HEK293 (cell line): ENCODE results near the gene RASA3.

Experiments
- CTCF ChIP-seq: fragments of 450-650 bp; formaldehyde crosslinking; IDR thresholded peaks from 2 replicates; pipeline ENCODE4 v1.5.1; 2016; ENCODE audit warnings: missing biosample characterization, missing genetic modification characterization
- KLF9 ChIP-seq: fragments of 450-650 bp; formaldehyde crosslinking; IDR thresholded peaks from 2 replicates; pipeline ENCODE4 v1.5.1; 2016; ENCODE audit warnings: missing biosample characterization, missing genetic modification characterization, low read depth
- ZNF23 ChIP-seq: fragments of 450-650 bp; formaldehyde crosslinking; IDR thresholded peaks from 2 replicates; pipeline ENCODE4 v1.5.1; 2016; ENCODE audit warnings: missing biosample characterization, missing genetic modification characterization, borderline replicate concordance

- TF ChIP-seq KLF9 (tag by site-specific recombination) (no peak), ZNF23 (tag by site-specific recombination) (no peak), CTCF (tag by site-specific recombination) (no peak)
Measured at GRCh38 chr13:113962975-113963374, 169.4 kb downstream of the RASA3 start.
